ENCODE measurements around the gene ORC4.

Gene ORC4

GRCh38 chr2:147989809-147990403 lies 30.6 kb downstream of the ORC4 start:
- Histone ChIP-seq H3K4me1 (ENCODE audit: control insufficient read depth in 1 of 2, insufficient read depth in 1 of 2, low read depth in 1 of 2, low read length in 1 of 2) (no peaks in the 10 kb centered on the region), H3K36me3 (no peaks in the 10 kb centered on the region), H3K9me3 (no peaks in the 10 kb centered on the region), H3K27ac (no peak overlapping the region), H3K27me3 (no peaks in the 10 kb centered on the region), H3K4me3 (ENCODE audit: low read depth in 1 of 2, low read length in 1 of 2) (no peak overlapping the region)
- TF ChIP-seq CTCF (IDR thresholded peaks at IDR 0.05): no peak

GRCh38 chr2:147989102-147989501 lies 31.4 kb downstream of the ORC4 start:
- H3K4me3 ChIP-seq (ENCODE audit: low read depth in 1 of 2, low read length in 1 of 2): no peak overlapping the region
- H3K36me3 ChIP-seq: no peaks in the 10 kb centered on the region
- no peak for TF ChIP-seq CTCF (IDR thresholded peaks at IDR 0.05)
- H3K27me3 ChIP-seq: no peaks in the 10 kb centered on the region
- H3K4me1 ChIP-seq (ENCODE audit: control insufficient read depth in 1 of 2, insufficient read depth in 1 of 2, low read depth in 1 of 2, low read length in 1 of 2): no peaks in the 10 kb centered on the region
- no peaks in the 10 kb centered on the region for H3K9me3 ChIP-seq
- H3K27ac ChIP-seq: no peak overlapping the region

GRCh38 chr2:147980940-147981528 lies 39.5 kb downstream of the ORC4 start:
- no peak for TF ChIP-seq CTCF (IDR thresholded peaks at IDR 0.05)

GRCh38 chr2:147977679-147978078 lies 42.9 kb downstream of the ORC4 start:
- no peak overlapping the region for H3K4me3 ChIP-seq (ENCODE audit: low read depth in 1 of 2, low read length in 1 of 2)
- H3K27ac ChIP-seq: no peak overlapping the region
- no peaks in the 10 kb centered on the region for H3K4me1 ChIP-seq (ENCODE audit: control insufficient read depth in 1 of 2, insufficient read depth in 1 of 2, low read depth in 1 of 2, low read length in 1 of 2)
- H3K36me3 ChIP-seq: peaks cover 7% of the 10 kb centered on the region
- no peaks in the 10 kb centered on the region for H3K27me3 ChIP-seq
- no peak for TF ChIP-seq CTCF (IDR thresholded peaks at IDR 0.05)
- no peaks in the 10 kb centered on the region for H3K9me3 ChIP-seq

More at GRCh38 chr2:147980940-147981528, 39.5 kb downstream of the ORC4 start:
- H3K4me3 ChIP-seq (ENCODE audit: low read depth in 1 of 2, low read length in 1 of 2): no peak overlapping the region
- no peak overlapping the region for H3K27ac ChIP-seq
- H3K27me3 ChIP-seq: no peaks in the 10 kb centered on the region
- H3K4me1 ChIP-seq (ENCODE audit: control insufficient read depth in 1 of 2, insufficient read depth in 1 of 2, low read depth in 1 of 2, low read length in 1 of 2): no peaks in the 10 kb centered on the region
- H3K9me3 ChIP-seq: no peaks in the 10 kb centered on the region
- no peaks in the 10 kb centered on the region for H3K36me3 ChIP-seq

GRCh38 chr2:147976102-147976501 lies 44.4 kb downstream of the ORC4 start:
- no peak for TF ChIP-seq CTCF (IDR thresholded peaks at IDR 0.05)
- Histone ChIP-seq H3K27me3 (no peaks in the 10 kb centered on the region), H3K4me3 (ENCODE audit: low read depth in 1 of 2, low read length in 1 of 2) (no peak overlapping the region), H3K36me3 (peaks cover 11% of the 10 kb centered on the region), H3K9me3 (no peaks in the 10 kb centered on the region), H3K27ac (no peak overlapping the region), H3K4me1 (ENCODE audit: control insufficient read depth in 1 of 2, insufficient read depth in 1 of 2, low read depth in 1 of 2, low read length in 1 of 2) (no peaks in the 10 kb centered on the region)

All from neutrophil (primary cell).